K562 (cell line): ENCODE results near the gene NSMCE1. TPM values are rescaled to one million over a fixed set of nuclear protein-coding genes. Genes with fewer than 3 reads are reported as not detected.

Experiments
- ATAC-seq: fragments of 200-7000 bp; cut with Tn5 transposase; 3 replicates; pipeline ENCODE4 v1.9.1; 2020; ENCODE audit warnings: moderate library complexity
- BruUV-seq: library from RNA; stranded (reverse); fragments of 400-500 nt; replicated peaks from 2 replicates; lab custom pipeline; 2021; lab: Mats Ljungman, UMichigan
- CTCF ChIA-PET: fragments of 300-600 bp; formaldehyde crosslinking; extraction: SDS; loops from one replicate; lab custom pipeline; 2021; ENCODE audit warnings: low intra/inter-chr PET ratio; lab: Yijun Ruan, JAX
- POLR2A ChIA-PET: fragments of 300-600, 350-650 bp; sonication (Branson Sonifier 250); formaldehyde crosslinking; extraction: SDS; loops from one replicate; lab custom pipeline; 2021; ENCODE audit warnings: antibody characterized with exemption, inconsistent platforms; lab: Yijun Ruan, JAX
- DNase-seq, 4 experiments: peaks; one replicate each; pipeline versions ENCODE4 v3.0.0 to v3.0.0-alpha.2; 2011 to 2018; ENCODE audit warnings: low spot score in 3 of 4, mixed read lengths in 3 of 4; ENCODE audit errors: extremely low read depth in 1 of 4
- FAIRE-seq: peaks from 2 replicates; lab custom pipeline; 2011; peaks lifted over from hg19 to GRCh38; lab: Jason Lieb, UNC
- H2AFZ ChIP-seq: 2 replicates; pipeline ENCODE4 v1.6.0; 2011; ENCODE audit warnings: low read depth, low read length, control low read depth, inconsistent platforms
- H3K27ac ChIP-seq: fragments of 200-600 bp; 3 replicates; pipeline ENCODE4 v1.8.0; 2011; ENCODE audit warnings: low read depth, mild to moderate bottlenecking, control low read depth, inconsistent platforms, low read length, moderate library complexity, mixed read lengths; ENCODE audit errors: extremely low read depth
- H3K27me3 ChIP-seq, 2 experiments: fragments of 300-600 bp in 1 of 2; 2 replicates in 1 of 2; 3 replicates in 1 of 2; pipeline versions ENCODE4 v1.6.0 to v1.8.0; 2011; ENCODE audit warnings: inconsistent platforms in 2 of 2, low read length in 2 of 2, mild to moderate bottlenecking in 1 of 2, mixed read lengths in 1 of 2, moderate library complexity in 1 of 2; ENCODE audit not compliant: control insufficient read depth in 2 of 2, insufficient read depth in 2 of 2
- H3K36me3 ChIP-seq: fragments of 300-600 bp; 3 replicates; pipeline ENCODE4 v1.8.0; 2011; ENCODE audit warnings: mild to moderate bottlenecking, low read length, inconsistent platforms; ENCODE audit not compliant: control insufficient read depth, insufficient read depth
- H3K4me1 ChIP-seq, 2 experiments: fragments of 200-600 bp in 1 of 2; replicated peaks in 1 of 2; 2 replicates in 1 of 2; 3 replicates in 1 of 2; pipeline versions ENCODE4 v1.5.1 to v1.8.0; 2011; ENCODE audit warnings: inconsistent platforms in 2 of 2, low read length in 2 of 2, mild to moderate bottlenecking in 1 of 2, mixed read lengths in 1 of 2, moderate library complexity in 1 of 2; ENCODE audit not compliant: control insufficient read depth in 2 of 2, insufficient read depth in 2 of 2
- H3K4me2 ChIP-seq: 2 replicates; pipeline ENCODE4 v1.6.1; 2011; ENCODE audit warnings: low read length, control low read depth, inconsistent platforms, mixed read lengths; ENCODE audit not compliant: insufficient read depth
- H3K4me3 ChIP-seq: fragments of 200-600 bp; sonication (generic), shearing (Covaris generic); 2 replicates; pipeline ENCODE4 v1.5.1; 2016; ENCODE audit warnings: control low read depth, inconsistent platforms
- H3K79me2 ChIP-seq: fragments of 200-600 bp; 3 replicates; pipeline ENCODE4 v1.8.0; 2011; ENCODE audit warnings: low read length, inconsistent platforms; ENCODE audit not compliant: control insufficient read depth, insufficient read depth
- H3K9ac ChIP-seq, 2 experiments: 2 replicates each; pipeline versions ENCODE4 v1.6.0 to v1.6.1; 2011; ENCODE audit warnings: low read depth in 2 of 2, low read length in 2 of 2, control low read depth in 1 of 2, inconsistent platforms in 1 of 2, mild to moderate bottlenecking in 1 of 2, mixed read lengths in 1 of 2; ENCODE audit not compliant: insufficient read depth in 1 of 2
- H3K9me1 ChIP-seq: one replicate; pipeline ENCODE4 v1.6.0; 2011; ENCODE audit warnings: inconsistent platforms, mild to moderate bottlenecking, low read length, moderate library complexity; ENCODE audit not compliant: control insufficient read depth, insufficient read depth
- H3K9me3 ChIP-seq: replicated peaks from 2 replicates; pipeline ENCODE4 v1.5.1; 2011; ENCODE audit warnings: low read depth, low read length, inconsistent platforms; ENCODE audit not compliant: control insufficient read depth, insufficient read depth
- H4K20me1 ChIP-seq: replicated peaks from 2 replicates; pipeline ENCODE4 v1.6.1; 2011; ENCODE audit warnings: low read length, inconsistent platforms, mixed read lengths; ENCODE audit not compliant: control insufficient read depth, insufficient read depth
- CHAMP1 ChIP-seq: fragments of 450-650 bp; IDR thresholded peaks from 2 replicates; pipeline ENCODE4 v1.6.1; 2016; ENCODE audit warnings: mild to moderate bottlenecking
- NFE2 ChIP-seq: IDR thresholded peaks from 2 replicates; pipeline ENCODE4 v1.6.1; 2014; ENCODE audit warnings: antibody characterized with exemption, low read depth
- SMARCB1 ChIP-seq: IDR thresholded peaks from 2 replicates; pipeline ENCODE4 v1.6.1; 2011; ENCODE audit warnings: improper control_type of control experiment, low read depth; ENCODE audit not compliant: insufficient read length
- TCF3 ChIP-seq: sonication (generic); formaldehyde crosslinking; IDR thresholded peaks from 2 replicates; pipeline ENCODE4 v1.4.0; 2020; ENCODE audit warnings: mild to moderate bottlenecking, missing genetic modification reagents
- WGBS: fragments of 100-300 bp; shearing (Covaris generic); methylation state at CpG from one replicate; pipeline ENCODE4 v1.1.6; 2016; ENCODE audit warnings: low coverage, mixed read lengths; ENCODE audit not compliant: insufficient coverage; ENCODE audit errors: missing lambda C conversion rate; 5-methylcytosine and 5-hydroxymethylcytosine counted together
- in situ Hi-C: fragments of 300-500 bp; cut with MboI; formaldehyde crosslinking; loops from 4 replicates; pipeline ENCODE4 v1.15.0; 2018; ENCODE audit warnings: inconsistent platforms, mixed read lengths
- intact Hi-C: fragments of 100-400 bp; cut with micrococcal nuclease; formaldehyde crosslinking; loops from 2 replicates; pipeline ENCODE4 v1.14.2; 2022
- polyA plus RNA-seq, 8 experiments: library from polyadenylated mRNA; depleted of rRNA in 4 of 8; stranded (reverse) in 5 of 8; unstranded in 3 of 8; fragments of >200 nt; fragmentation: Nextera tagmentation in 2 of 8; fragmentation: Illumina TruSeq in 1 of 8; extraction: Ambion mirVana in 2 of 8; extraction: Trizol in 1 of 8; gene quantifications; 2 replicates each; pipeline versions ENCODE4 v1.2.1 to v1.2.3, GENCODE V29; 2011 to 2014; ENCODE audit warnings: inconsistent platforms in 1 of 8, missing spikeins in 1 of 8
- total RNA-seq, 7 experiments: library from RNA; depleted of rRNA in 6 of 7; stranded (reverse); fragments of >200 nt in 6 of 7; fragmentation: Illumina TruSeq in 2 of 7; extraction: Trizol in 2 of 7; gene quantifications; 2 replicates each; pipeline versions ENCODE4 v1.2.1 to v1.2.3, GENCODE V29; 2011 to 2021; ENCODE audit warnings: low replicate concordance in 1 of 7

Gene NSMCE1
- total and polyA plus RNA-seq, 9 of the 15 experiments (the other 6 are each of a cell fraction or from before 2014, with no cell fraction given) = 52.1 to 163 (median 61.5) TPM

- TF ChIP-seq CHAMP1 = no peak
- no peak for TF ChIP-seq SMARCB1
These were observed 48.5 kb downstream of the NSMCE1 start (continued) for GRCh38 chr16:27220120-27220519.

GRCh38 chr16:27219161-27219560 is 49.4 kb downstream of the NSMCE1 start:
- WGBS = 68% methylated on average over 5 of the region's 10 CpGs
- 0 out of 2 replicates have a peak, but pooled peaks cover 3% of the 10 kb centered on the region for H4K20me1 ChIP-seq
- H3K4me2 ChIP-seq = no peak overlapping the region
- CTCF ChIA-PET = no interaction called here
- no peaks in the 10 kb centered on the region for H3K9me1 ChIP-seq
- H2AFZ ChIP-seq = no peak overlapping the region
- H3K9ac ChIP-seq = no peak overlapping the region
- no peak overlapping the region for H3K27ac ChIP-seq
- intact Hi-C loops = no loop called here
- no TSS peak for BruUV-seq
- FAIRE-seq = no peak
- peaks cover 13% of the 10 kb centered on the region; the same call in 2 of the 3 replicates for H3K36me3 ChIP-seq
- H3K27me3 ChIP-seq = no peaks in the 10 kb centered on the region
- no peak for DNase-seq
- H3K79me2 ChIP-seq = no peaks in the 10 kb centered on the region
- peaks cover 0 to 12% of the 10 kb centered on the region in 2 experiments; a peak in 2 of 5 replicates for H3K4me1 ChIP-seq
- no peak for TF ChIP-seq NFE2
- TF ChIP-seq TCF3 (CRISPR knock-in tag) = no peak
- POLR2A ChIA-PET = no interaction called here
- in situ Hi-C loops = no loop called here
- H3K9me3 ChIP-seq = no peaks in the 10 kb centered on the region
- no peak for ATAC-seq
- no peak overlapping the region for H3K4me3 ChIP-seq
